ENCODE results near the gene TRMT2B. TPM values are rescaled to one million over a fixed set of nuclear protein-coding genes. Genes with fewer than 3 reads are reported as not detected.

Gene TRMT2B
- total and polyA plus RNA-seq, 4 donors = 7.9 to 22.4 (median 14.8) TPM

DNA sequence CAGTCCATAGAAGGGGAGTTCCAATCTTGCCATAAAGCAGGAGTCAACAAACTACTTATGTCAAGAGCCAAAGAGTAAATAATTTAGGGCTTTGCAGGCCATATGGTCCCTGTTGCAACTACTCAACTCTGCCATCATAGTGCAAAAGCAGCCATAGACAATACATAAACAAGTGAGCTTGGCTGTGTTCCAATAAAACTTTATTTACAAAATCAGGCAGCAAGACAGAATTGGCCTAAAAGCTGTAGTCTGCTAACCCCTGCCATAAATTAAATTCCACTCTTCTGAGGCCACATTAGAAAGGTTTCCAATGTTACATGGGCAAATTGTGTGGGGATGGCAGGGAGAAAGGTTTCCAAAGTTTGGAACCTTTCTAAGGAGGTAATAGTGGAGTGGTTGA, 14.7 kb downstream of the TRMT2B start:
- Histone ChIP-seq H3K4me3 (no peak overlapping the region), H3K9ac (ENCODE audit: insufficient read depth in 1 of 2, low read length in 2 of 2) (no peak overlapping the region), H3K4me1 (ENCODE audit: control insufficient read depth in 5 of 5, insufficient read depth in 5 of 5, low read length in 5 of 5) (no peaks in the 10 kb centered on the region), H3K9me3 (ENCODE audit: control insufficient read depth in 4 of 4, insufficient read depth in 3 of 4, low read length in 3 of 4) (no peaks in the 10 kb centered on the region), H3K27ac (ENCODE audit: low read depth in 1 of 2, low read length in 1 of 2) (no peak overlapping the region), H3K36me3 (ENCODE audit: control insufficient read depth in 4 of 4, insufficient read depth in 4 of 4, low read length in 4 of 4) (peaks cover 0 to 8% (median 1%) of the 10 kb centered on the region in 4 donors), H3K27me3 (ENCODE audit: control insufficient read depth in 3 of 3, insufficient read depth in 3 of 3, low read length in 2 of 3) (no peaks in the 10 kb centered on the region)
- DNase-seq (peak in 2 of 3 donors; percentile 2 to 5), ATAC-seq (ENCODE audit: insufficient read depth, low FRiP score) (no peak)
- TF ChIP-seq, protein P1, sequence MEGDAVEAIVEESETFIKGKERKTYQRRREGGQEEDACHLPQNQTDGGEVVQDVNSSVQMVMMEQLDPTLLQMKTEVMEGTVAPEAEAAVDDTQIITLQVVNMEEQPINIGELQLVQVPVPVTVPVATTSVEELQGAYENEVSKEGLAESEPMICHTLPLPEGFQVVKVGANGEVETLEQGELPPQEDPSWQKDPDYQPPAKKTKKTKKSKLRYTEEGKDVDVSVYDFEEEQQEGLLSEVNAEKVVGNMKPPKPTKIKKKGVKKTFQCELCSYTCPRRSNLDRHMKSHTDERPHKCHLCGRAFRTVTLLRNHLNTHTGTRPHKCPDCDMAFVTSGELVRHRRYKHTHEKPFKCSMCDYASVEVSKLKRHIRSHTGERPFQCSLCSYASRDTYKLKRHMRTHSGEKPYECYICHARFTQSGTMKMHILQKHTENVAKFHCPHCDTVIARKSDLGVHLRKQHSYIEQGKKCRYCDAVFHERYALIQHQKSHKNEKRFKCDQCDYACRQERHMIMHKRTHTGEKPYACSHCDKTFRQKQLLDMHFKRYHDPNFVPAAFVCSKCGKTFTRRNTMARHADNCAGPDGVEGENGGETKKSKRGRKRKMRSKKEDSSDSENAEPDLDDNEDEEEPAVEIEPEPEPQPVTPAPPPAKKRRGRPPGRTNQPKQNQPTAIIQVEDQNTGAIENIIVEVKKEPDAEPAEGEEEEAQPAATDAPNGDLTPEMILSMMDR (IDR thresholded peaks at IDR 0.05; ENCODE audit: control extremely low read depth, extremely low read depth) = no peak

DNA sequence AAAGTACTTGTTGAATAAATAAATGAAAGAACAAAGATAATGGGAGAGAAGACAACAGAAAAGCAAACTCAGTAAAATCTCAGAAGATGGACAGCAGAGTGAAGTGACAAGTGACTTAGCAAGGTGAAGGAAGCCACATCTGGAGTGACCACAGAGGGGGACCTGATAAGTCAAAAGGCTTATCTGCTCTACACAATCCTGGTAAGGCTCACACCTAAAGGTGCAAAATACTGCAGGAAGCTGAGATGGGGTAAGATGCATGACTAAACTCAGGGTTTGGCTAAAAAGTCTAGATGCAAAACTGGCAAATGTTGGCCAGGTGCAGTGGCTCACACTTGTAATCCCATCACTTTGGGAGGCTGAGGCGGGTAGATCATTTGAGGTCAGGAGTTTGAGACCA, 22.2 kb downstream of the TRMT2B start:
- ATAC-seq (ENCODE audit: insufficient read depth, low FRiP score) (no peak), DNase-seq (no peak)
- peaks cover 0 to 3% (median 1%) of the 10 kb centered on the region in 4 donors for H3K36me3 ChIP-seq (ENCODE audit: control insufficient read depth in 4 of 4, insufficient read depth in 4 of 4, low read length in 4 of 4)
- WGBS, 2 donors = 85% methylated on average over 1 of the region's 1 CpG; no CpG with 5 or more reads in 1 of the 2 donors
- H3K9ac ChIP-seq (ENCODE audit: insufficient read depth in 1 of 2, low read length in 2 of 2) = no peak overlapping the region
- no peaks in the 10 kb centered on the region for H3K9me3 ChIP-seq (ENCODE audit: control insufficient read depth in 4 of 4, insufficient read depth in 3 of 4, low read length in 3 of 4)
- TF ChIP-seq, protein P1 (IDR thresholded peaks at IDR 0.05; ENCODE audit: control extremely low read depth, extremely low read depth) = no peak
- H3K27me3 ChIP-seq (ENCODE audit: control insufficient read depth in 3 of 3, insufficient read depth in 3 of 3, low read length in 2 of 3) = no peaks in the 10 kb centered on the region
- no peak overlapping the region for H3K4me3 ChIP-seq
- no peak overlapping the region for H3K27ac ChIP-seq (ENCODE audit: low read depth in 1 of 2, low read length in 1 of 2)
- no peaks in the 10 kb centered on the region for H3K4me1 ChIP-seq (ENCODE audit: control insufficient read depth in 5 of 5, insufficient read depth in 5 of 5, low read length in 5 of 5)

DNA sequence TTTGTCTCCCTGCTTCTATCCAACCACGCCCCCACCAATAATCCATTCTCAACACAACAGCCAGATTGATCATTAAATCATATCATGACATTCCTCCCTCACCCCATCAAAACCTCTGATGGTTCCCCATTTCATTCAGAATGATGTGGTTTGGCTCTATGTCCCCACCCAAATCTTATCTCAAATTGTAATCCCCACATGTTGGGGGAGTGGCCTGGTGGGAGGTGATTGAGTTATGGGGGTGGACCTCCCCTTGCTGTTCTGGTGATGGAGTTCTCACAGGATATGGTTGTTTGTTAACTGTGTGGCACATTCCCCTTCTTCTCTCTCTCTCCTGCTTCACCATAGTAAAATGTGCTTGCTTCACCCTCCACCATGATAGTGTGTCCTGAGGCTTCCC, 23.3 kb downstream of the TRMT2B start:
- Histone ChIP-seq H3K4me1 (ENCODE audit: control insufficient read depth in 5 of 5, insufficient read depth in 5 of 5, low read length in 5 of 5) (no peaks in the 10 kb centered on the region), H3K9me3 (ENCODE audit: control insufficient read depth in 4 of 4, insufficient read depth in 3 of 4, low read length in 3 of 4) (no peaks in the 10 kb centered on the region), H3K36me3 (ENCODE audit: control insufficient read depth in 4 of 4, insufficient read depth in 4 of 4, low read length in 4 of 4) (peaks cover 0 to 4% (median 1%) of the 10 kb centered on the region in 4 donors), H3K27ac (ENCODE audit: low read depth in 1 of 2, low read length in 1 of 2) (no peak overlapping the region), H3K27me3 (ENCODE audit: control insufficient read depth in 3 of 3, insufficient read depth in 3 of 3, low read length in 2 of 3) (no peaks in the 10 kb centered on the region), H3K4me3 (no peak overlapping the region), H3K9ac (ENCODE audit: insufficient read depth in 1 of 2, low read length in 2 of 2) (no peak overlapping the region)
- DNase-seq (no peak), ATAC-seq (ENCODE audit: insufficient read depth, low FRiP score) (no peak)
- WGBS, 2 donors = 78 to 100% methylated on average over 1 of the region's 1 CpG
- TF ChIP-seq, protein P1 (IDR thresholded peaks at IDR 0.05; ENCODE audit: control extremely low read depth, extremely low read depth) = no peak

- Histone ChIP-seq H3K36me3 (ENCODE audit: control insufficient read depth in 4 of 4, insufficient read depth in 4 of 4, low read length in 4 of 4) (peaks cover 0 to 10% (median 6%) of the 10 kb centered on the region in 4 donors), H3K27ac (ENCODE audit: low read depth in 1 of 2, low read length in 1 of 2) (no peak overlapping the region), H3K4me3 (no peak overlapping the region), H3K9me3 (ENCODE audit: control insufficient read depth in 4 of 4, insufficient read depth in 3 of 4, low read length in 3 of 4) (no peaks in the 10 kb centered on the region), H3K9ac (ENCODE audit: insufficient read depth in 1 of 2, low read length in 2 of 2) (no peak overlapping the region), H3K4me1 (ENCODE audit: control insufficient read depth in 5 of 5, insufficient read depth in 5 of 5, low read length in 5 of 5) (no peaks in the 10 kb centered on the region), H3K27me3 (ENCODE audit: control insufficient read depth in 3 of 3, insufficient read depth in 3 of 3, low read length in 2 of 3) (no peaks in the 10 kb centered on the region)
- DNase-seq (no peak), ATAC-seq (ENCODE audit: insufficient read depth, low FRiP score) (no peak)
- TF ChIP-seq, protein P1 (IDR thresholded peaks at IDR 0.05; ENCODE audit: control extremely low read depth, extremely low read depth) = no peak
These were observed 26.8 kb downstream of the TRMT2B start for GRCh38 chrX:101025126-101025525.

Data from lung (tissue), 12 donors.